ENCODE data around the gene PKNOX2. TPM values are rescaled to one million over a fixed set of nuclear protein-coding genes. Genes with fewer than 3 reads are reported as not detected.
A peak's percentile ranks its signal among the peaks of the same experiment; 100 is the strongest.

The PKNOX2 gene
- total RNA-seq, 6 experiments from 2014 or later = 0.09 to 0.31 (median 0.14) TPM

- intact Hi-C loops (cut with DNase I) = no loop called here
These were observed 14.8 kb downstream of the PKNOX2 start for GRCh38 chr11:125179346-125179745.

GRCh38 chr11:125179895-125180294 lies 15.3 kb downstream of the PKNOX2 start:
- H3K36me3 ChIP-seq = no peaks in the 10 kb centered on the region
- no peaks in the 10 kb centered on the region for H3K9me3 ChIP-seq
- no peak overlapping the region for H3K27ac ChIP-seq
- H3K4me1 ChIP-seq = no peaks in the 10 kb centered on the region
- intact Hi-C loops (cut with DNase I) = no loop called here
- no peak overlapping the region for H3K4me3 ChIP-seq
- WGBS (ENCODE audit: insufficient coverage, low coverage, low lambda C conversion rate, missing lambda C conversion rate) = 60% methylated on average over 11 of the region's 11 CpGs
- no peak for ATAC-seq
- no peak for DNase-seq
- H3K27me3 ChIP-seq = no peaks in the 10 kb centered on the region
- TF ChIP-seq CTCF (IDR thresholded peaks at IDR 0.05) (no peak), POLR2A (IDR thresholded peaks at IDR 0.05) (no peak)

More at GRCh38 chr11:125179346-125179745, 14.8 kb downstream of the PKNOX2 start:
- H3K36me3 ChIP-seq = no peaks in the 10 kb centered on the region
- no peaks in the 10 kb centered on the region for H3K27me3 ChIP-seq
- no peak for ATAC-seq
- no peaks in the 10 kb centered on the region for H3K9me3 ChIP-seq
- no peak overlapping the region for H3K27ac ChIP-seq
- no peaks in the 10 kb centered on the region for H3K4me1 ChIP-seq
- no peak overlapping the region for H3K4me3 ChIP-seq
- TF ChIP-seq CTCF (IDR thresholded peaks at IDR 0.05) = no peak
- TF ChIP-seq POLR2A (IDR thresholded peaks at IDR 0.05) = no peak
- peak in 1 of 3 donors; percentile 43 for DNase-seq
- WGBS (ENCODE audit: insufficient coverage, low coverage, low lambda C conversion rate, missing lambda C conversion rate) = 65% methylated on average over 9 of the region's 9 CpGs

GRCh38 chr11:125180413-125181305 lies 16.1 kb downstream of the PKNOX2 start:
- Histone ChIP-seq H3K4me3 (no peak overlapping the region), H3K27ac (no peak overlapping the region), H3K27me3 (no peaks in the 10 kb centered on the region), H3K36me3 (no peaks in the 10 kb centered on the region), H3K9me3 (no peaks in the 10 kb centered on the region), H3K4me1 (no peaks in the 10 kb centered on the region)
- DNase-seq (no peak), ATAC-seq (no peak)
- WGBS (ENCODE audit: insufficient coverage, low coverage, low lambda C conversion rate, missing lambda C conversion rate) = 42% methylated on average over 5 of the region's 6 CpGs
- TF ChIP-seq CTCF (IDR thresholded peaks at IDR 0.05) = no peak
- TF ChIP-seq POLR2A (IDR thresholded peaks at IDR 0.05) = no peak
- intact Hi-C loops (cut with DNase I) = no loop called here

GRCh38 chr11:125182573-125182972 lies 18.0 kb downstream of the PKNOX2 start:
- Histone ChIP-seq H3K36me3 (no peaks in the 10 kb centered on the region), H3K4me3 (no peak overlapping the region), H3K4me1 (no peaks in the 10 kb centered on the region), H3K27ac (no peak overlapping the region), H3K9me3 (no peaks in the 10 kb centered on the region), H3K27me3 (no peaks in the 10 kb centered on the region)
- ATAC-seq = no peak
- intact Hi-C loops (cut with DNase I) = no loop called here
- no peak for TF ChIP-seq POLR2A (IDR thresholded peaks at IDR 0.05)
- TF ChIP-seq CTCF (IDR thresholded peaks at IDR 0.05) = no peak
- DNase-seq = peak in 1 of 3 donors; percentile 13
